Bronchial epithelial cell (primary cell): ENCODE measurements around the gene IFI27. TPM values are rescaled to one million over a fixed set of nuclear protein-coding genes. Genes with fewer than 3 reads are reported as not detected.

ENCODE experiments used
- DNase-seq: peaks from one replicate; pipeline ENCODE4 v3.0.0-alpha.2; 2010; ENCODE audit warnings: low read depth
- FAIRE-seq: peaks from 2 replicates; lab custom pipeline; 2011; peaks lifted over from hg19 to GRCh38; lab: Jason Lieb, UNC
- H3K27me3 ChIP-seq: 2 replicates; pipeline ENCODE4 v1.5.1; 2011; ENCODE audit warnings: low read length; ENCODE audit not compliant: control insufficient read depth, insufficient read depth
- H3K36me3 ChIP-seq: 2 replicates; pipeline ENCODE4 v1.5.1; 2011; ENCODE audit warnings: low read length; ENCODE audit not compliant: control insufficient read depth, insufficient read depth
- H3K4me3 ChIP-seq: 2 replicates; pipeline ENCODE4 v1.5.1; 2011; ENCODE audit warnings: mild to moderate bottlenecking, low read depth, low read length, control low read depth
- total RNA-seq: library from RNA; depleted of rRNA; stranded (reverse); fragments of >200 nt; gene quantifications from 2 replicates; pipeline ENCODE4 v1.2.1, GENCODE V29; 2014
- TF ChIP-seq, protein P1 (sequence below): IDR thresholded peaks from 2 replicates; pipeline ENCODE4 v1.5.1; 2011; ENCODE audit warnings: mild to moderate bottlenecking, moderate library complexity, low read length, control low read depth, inconsistent platforms; ENCODE audit not compliant: insufficient read depth, severe bottlenecking

Gene IFI27
- total RNA-seq, 1 donor from 2014 or later: 20.5 TPM

DNA sequence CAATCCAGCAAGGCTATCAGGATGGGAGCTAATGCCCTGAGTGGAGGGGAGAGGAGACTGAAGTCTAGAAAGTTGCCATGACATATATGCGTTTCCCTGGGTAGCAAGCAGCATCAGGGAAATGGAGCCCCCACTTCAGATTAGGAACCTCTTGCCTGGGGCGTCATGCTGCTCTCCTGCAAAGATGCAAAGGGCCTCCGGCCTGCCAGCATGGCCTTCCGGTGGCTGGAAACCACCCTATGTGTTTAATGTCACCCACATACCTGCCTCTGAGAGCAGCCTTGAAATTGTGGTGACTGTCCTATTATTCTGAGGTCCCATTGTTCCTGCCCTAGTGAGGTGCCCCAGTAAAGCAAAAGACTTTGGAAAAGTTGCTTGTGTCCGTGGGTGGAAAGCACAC is 28.9 kb downstream of the IFI27 start:
- no peaks in the 10 kb centered on the region for H3K36me3 ChIP-seq
- DNase-seq (no peak), FAIRE-seq (no peak)
- H3K4me3 ChIP-seq: no peak overlapping the region
- no peaks in the 10 kb centered on the region for H3K27me3 ChIP-seq
- TF ChIP-seq, protein P1, sequence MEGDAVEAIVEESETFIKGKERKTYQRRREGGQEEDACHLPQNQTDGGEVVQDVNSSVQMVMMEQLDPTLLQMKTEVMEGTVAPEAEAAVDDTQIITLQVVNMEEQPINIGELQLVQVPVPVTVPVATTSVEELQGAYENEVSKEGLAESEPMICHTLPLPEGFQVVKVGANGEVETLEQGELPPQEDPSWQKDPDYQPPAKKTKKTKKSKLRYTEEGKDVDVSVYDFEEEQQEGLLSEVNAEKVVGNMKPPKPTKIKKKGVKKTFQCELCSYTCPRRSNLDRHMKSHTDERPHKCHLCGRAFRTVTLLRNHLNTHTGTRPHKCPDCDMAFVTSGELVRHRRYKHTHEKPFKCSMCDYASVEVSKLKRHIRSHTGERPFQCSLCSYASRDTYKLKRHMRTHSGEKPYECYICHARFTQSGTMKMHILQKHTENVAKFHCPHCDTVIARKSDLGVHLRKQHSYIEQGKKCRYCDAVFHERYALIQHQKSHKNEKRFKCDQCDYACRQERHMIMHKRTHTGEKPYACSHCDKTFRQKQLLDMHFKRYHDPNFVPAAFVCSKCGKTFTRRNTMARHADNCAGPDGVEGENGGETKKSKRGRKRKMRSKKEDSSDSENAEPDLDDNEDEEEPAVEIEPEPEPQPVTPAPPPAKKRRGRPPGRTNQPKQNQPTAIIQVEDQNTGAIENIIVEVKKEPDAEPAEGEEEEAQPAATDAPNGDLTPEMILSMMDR: no peak

DNA sequence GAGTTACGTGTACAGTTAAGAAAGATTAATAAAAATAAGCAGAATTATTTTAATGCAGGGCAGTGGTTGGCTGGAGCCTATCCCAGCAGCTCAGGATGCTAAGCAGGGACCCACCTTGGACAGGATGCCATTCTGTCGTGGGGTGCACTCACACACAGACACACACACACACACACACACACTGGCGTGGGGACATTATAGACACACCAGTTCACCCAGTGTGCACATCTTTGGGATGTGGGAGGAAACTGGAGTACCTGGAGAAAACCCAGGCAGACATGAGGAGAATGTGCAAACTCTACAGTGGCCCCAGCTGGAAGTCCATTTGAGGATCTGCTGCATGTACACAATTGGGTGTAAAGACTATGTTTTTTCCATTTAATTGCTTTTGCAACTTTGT is 31.7 kb downstream of the IFI27 start:
- TF ChIP-seq, protein P1: no peak
- H3K36me3 ChIP-seq: no peaks in the 10 kb centered on the region
- DNase-seq (no peak), FAIRE-seq (no peak)
- no peak overlapping the region for H3K4me3 ChIP-seq
- no peaks in the 10 kb centered on the region for H3K27me3 ChIP-seq

- TF ChIP-seq, protein P1: no peak
- DNase-seq (no peak), FAIRE-seq (no peak)
Measured at GRCh38 chr14:94142836-94143235, 32.3 kb downstream of the IFI27 start.

DNA sequence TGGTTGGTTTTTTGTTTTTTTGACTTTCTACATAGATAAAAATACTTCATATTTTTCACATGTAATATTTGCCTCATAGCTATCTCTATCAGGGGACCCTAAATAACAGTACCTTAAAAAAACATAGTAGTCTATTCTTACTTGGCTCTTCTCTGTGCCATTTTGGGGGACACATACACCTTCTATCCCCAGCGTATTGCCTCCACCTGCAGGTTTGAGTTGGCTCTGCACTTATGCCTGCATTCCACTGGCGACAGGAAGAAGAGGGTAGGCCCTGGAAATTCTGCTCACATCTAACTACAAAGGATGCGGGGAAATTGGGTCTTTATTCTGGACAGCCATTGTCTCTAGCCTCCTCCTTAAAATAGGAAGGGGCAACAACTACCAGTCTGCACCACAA is 32.7 kb downstream of the IFI27 start:
- FAIRE-seq: no peak
- H3K36me3 ChIP-seq: no peaks in the 10 kb centered on the region
- peak; percentile 21 for DNase-seq
- H3K4me3 ChIP-seq: no peak overlapping the region
- no peaks in the 10 kb centered on the region for H3K27me3 ChIP-seq
- TF ChIP-seq, protein P1: peak; percentile 40

More at GRCh38 chr14:94142836-94143235, 32.3 kb downstream of the IFI27 start:
- Histone ChIP-seq H3K4me3 (no peak overlapping the region), H3K36me3 (no peaks in the 10 kb centered on the region), H3K27me3 (no peaks in the 10 kb centered on the region)

GRCh38 chr14:94143711-94144110 is 33.2 kb downstream of the IFI27 start:
- Histone ChIP-seq H3K4me3 (no peak overlapping the region), H3K36me3 (no peaks in the 10 kb centered on the region), H3K27me3 (no peaks in the 10 kb centered on the region)
- DNase-seq: no peak
- FAIRE-seq: no peak
- TF ChIP-seq, protein P1: no peak

DNA sequence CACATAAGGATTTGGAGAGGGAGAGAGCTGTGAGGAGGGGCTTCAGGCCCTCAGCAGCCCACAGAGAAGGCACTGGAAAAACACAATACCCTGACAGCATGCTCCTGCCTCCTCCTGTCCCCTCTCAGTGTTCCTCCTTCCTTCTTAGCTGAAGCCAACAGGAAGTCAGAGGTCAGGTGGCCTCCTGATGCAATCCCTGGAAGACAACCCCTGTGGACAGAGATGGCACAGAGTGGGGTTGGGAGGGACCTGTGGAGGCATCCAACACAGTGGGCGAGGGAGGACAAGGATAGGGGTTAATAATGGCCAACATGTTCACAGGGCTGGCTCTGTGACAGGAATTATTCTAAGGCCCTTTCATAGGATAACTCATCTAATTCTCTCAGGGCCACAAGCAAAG is 34.2 kb downstream of the IFI27 start:
- TF ChIP-seq, protein P1: no peak
- DNase-seq: no peak
- H3K4me3 ChIP-seq: no peak overlapping the region
- no peaks in the 10 kb centered on the region for H3K36me3 ChIP-seq
- FAIRE-seq: no peak
- no peaks in the 10 kb centered on the region for H3K27me3 ChIP-seq
